Subcutaneous abdominal adipose tissue (tissue), 5 donors: Measurements from ENCODE around the gene GPATCH4.
"Not testable (repeated sequence)": the region's sequence is repeated elsewhere in the genome, so short reads cannot be mapped to it uniquely, and the experiment has no call there.

Experiments used
- H3K27ac ChIP-seq: one replicate; pipeline ENCODE4 v1.7.0; 2013; ENCODE audit warnings: low read depth, mild to moderate bottlenecking, inconsistent platforms, low read length, moderate library complexity
- H3K27me3 ChIP-seq, 5 donors: one replicate each; pipeline ENCODE4 v1.7.0; 2013; ENCODE audit warnings: low read length in 5 of 5, inconsistent platforms in 1 of 5; ENCODE audit not compliant: control insufficient read depth in 5 of 5, insufficient read depth in 4 of 5
- H3K36me3 ChIP-seq, 5 donors: one replicate each; pipeline ENCODE4 v1.7.0; 2013; ENCODE audit warnings: low read length in 5 of 5; ENCODE audit not compliant: control insufficient read depth in 5 of 5, insufficient read depth in 5 of 5
- H3K4me1 ChIP-seq, 5 donors: one replicate each; pipeline ENCODE4 v1.7.0; 2013; ENCODE audit warnings: low read length in 5 of 5, mild to moderate bottlenecking in 3 of 5, moderate library complexity in 1 of 5; ENCODE audit not compliant: control insufficient read depth in 5 of 5, insufficient read depth in 5 of 5
- H3K4me3 ChIP-seq, 5 donors: one replicate each; pipeline ENCODE4 v1.7.0; 2013; ENCODE audit warnings: low read length in 5 of 5, low read depth in 1 of 5
- H3K9ac ChIP-seq, 5 donors: one replicate each; pipeline ENCODE4 v1.7.0; 2013; ENCODE audit warnings: low read length in 5 of 5, mild to moderate bottlenecking in 4 of 5, moderate library complexity in 3 of 5
- H3K9me3 ChIP-seq, 5 donors: one replicate each; pipeline ENCODE4 v1.7.0; 2013; ENCODE audit warnings: low read length in 5 of 5; ENCODE audit not compliant: control insufficient read depth in 5 of 5
- donor health status: healthy.
- donor health status: healthy.
- donor health status: healthy.
- donor health status: healthy.
- donor health status: healthy.

The GPATCH4 gene

GRCh38 chr1:156592158-156592909 is 8.9 kb downstream of the GPATCH4 start:
- H3K27me3 ChIP-seq, result no peaks in the 10 kb centered on the region
- peaks cover 2 to 17% (median 14%) of the 10 kb centered on the region in 5 donors for H3K4me1 ChIP-seq
- peaks cover 12 to 44% (median 39%) of the 10 kb centered on the region in 5 donors for H3K36me3 ChIP-seq
- peak overlapping the region; percentile 64 to 94 (median 83) for H3K4me3 ChIP-seq
- no peaks in the 10 kb centered on the region for H3K9me3 ChIP-seq
- H3K27ac ChIP-seq, result no peak overlapping the region
- H3K9ac ChIP-seq, result peak overlapping the region; percentile 70 to 96 (median 92)

GRCh38 chr1:156591432-156592157 is 9.7 kb downstream of the GPATCH4 start, which contains the start of gene NAXE:
Gene NAXE, plus strand, starts transcription at chr1:156591776. Its CDS starts 29 bp downstream, at chr1:156591805.
- Histone ChIP-seq H3K9ac (peak within 1 kb of the TSS; percentile 70 to 96 (median 92)), H3K36me3 (peaks cover 5 to 37% (median 31%) of the 10 kb centered on the region in 5 donors), H3K4me1 (peaks cover 2 to 17% (median 14%) of the 10 kb centered on the region in 5 donors), H3K9me3 (no peaks in the 10 kb centered on the region), H3K27me3 (no peaks in the 10 kb centered on the region), H3K27ac (peak within 1 kb of the TSS; percentile 61), H3K4me3 (peak within 1 kb of the TSS; percentile 64 to 94 (median 83))

- H3K4me1 ChIP-seq, result peaks cover 2 to 17% (median 14%) of the 10 kb centered on the region in 5 donors
- H3K27ac ChIP-seq, result peak overlapping the region; percentile 61
- H3K36me3 ChIP-seq, result peaks cover 5 to 32% (median 26%) of the 10 kb centered on the region in 5 donors
- H3K9ac ChIP-seq, result peak overlapping the region; percentile 16 to 92 (median 70)
- no peaks in the 10 kb centered on the region for H3K27me3 ChIP-seq
- H3K9me3 ChIP-seq, result no peaks in the 10 kb centered on the region
- H3K4me3 ChIP-seq, result peak overlapping the region; percentile 64 to 94 (median 79)
These were observed 10.2 kb downstream of the GPATCH4 start for GRCh38 chr1:156591181-156591431.

- H3K4me3 ChIP-seq, result peak overlapping the region in 3 of 5 donors; percentile 64 to 83 (median 70)
- no peaks in the 10 kb centered on the region for H3K9me3 ChIP-seq
- peaks cover 2 to 17% (median 14%) of the 10 kb centered on the region in 5 donors for H3K4me1 ChIP-seq
- H3K27ac ChIP-seq, result no peak overlapping the region
- H3K36me3 ChIP-seq, result peaks cover 5 to 26% (median 21%) of the 10 kb centered on the region in 5 donors
- no peaks in the 10 kb centered on the region for H3K27me3 ChIP-seq
- peak overlapping the region in 4 of 5 donors; percentile 16 to 92 (median 74) for H3K9ac ChIP-seq
These were observed 10.7 kb downstream of the GPATCH4 start for GRCh38 chr1:156590326-156591180.

GRCh38 chr1:156589546-156589945 is 11.7 kb downstream of the GPATCH4 start:
- no peak overlapping the region for H3K27ac ChIP-seq
- no peak overlapping the region for H3K9ac ChIP-seq
- H3K27me3 ChIP-seq, result peaks cover 0 to 3% (median 0%) of the 10 kb centered on the region in 5 donors
- peaks cover 2 to 16% (median 12%) of the 10 kb centered on the region in 5 donors for H3K36me3 ChIP-seq
- H3K4me3 ChIP-seq, result no peak overlapping the region
- peaks cover 2 to 17% (median 14%) of the 10 kb centered on the region in 5 donors for H3K4me1 ChIP-seq
- H3K9me3 ChIP-seq, result no peaks in the 10 kb centered on the region

- peaks cover 2 to 17% (median 15%) of the 10 kb centered on the region in 5 donors for H3K4me1 ChIP-seq
- not testable (repeated sequence) for H3K9me3 ChIP-seq, H3K36me3 ChIP-seq, H3K27ac ChIP-seq, H3K9ac ChIP-seq, H3K27me3 ChIP-seq, H3K4me3 ChIP-seq
These were observed 13.4 kb downstream of the GPATCH4 start for GRCh38 chr1:156587927-156588326.

- peaks cover 0 to 3% (median 0%) of the 10 kb centered on the region in 5 donors for H3K27me3 ChIP-seq
- H3K36me3 ChIP-seq, result no peaks in the 10 kb centered on the region
- H3K4me1 ChIP-seq, result peaks cover 2 to 10% (median 9%) of the 10 kb centered on the region in 5 donors
- H3K4me3 ChIP-seq, result no peak overlapping the region
- no peak overlapping the region for H3K27ac ChIP-seq
- H3K9me3 ChIP-seq, result no peaks in the 10 kb centered on the region
- no peak overlapping the region for H3K9ac ChIP-seq
These were observed 14.3 kb downstream of the GPATCH4 start for GRCh38 chr1:156586892-156587477.

- Histone ChIP-seq H3K9ac (no peak overlapping the region), H3K27me3 (peaks cover 0 to 3% (median 0%) of the 10 kb centered on the region in 5 donors), H3K9me3 (no peaks in the 10 kb centered on the region), H3K4me3 (no peak overlapping the region), H3K36me3 (no peaks in the 10 kb centered on the region), H3K4me1 (peaks cover 2 to 8% (median 4%) of the 10 kb centered on the region in 5 donors), H3K27ac (no peak overlapping the region)
These were observed 15.0 kb downstream of the GPATCH4 start for GRCh38 chr1:156586323-156586722.

GRCh38 chr1:156584813-156585212 is 16.5 kb downstream of the GPATCH4 start:
- Histone ChIP-seq H3K4me1 (peaks cover 0 to 2% (median 0%) of the 10 kb centered on the region in 5 donors), H3K9me3 (no peaks in the 10 kb centered on the region), H3K9ac (no peak overlapping the region), H3K36me3 (no peaks in the 10 kb centered on the region), H3K27ac (no peak overlapping the region), H3K4me3 (no peak overlapping the region), H3K27me3 (peaks cover 0 to 3% (median 0%) of the 10 kb centered on the region in 5 donors)
